ENCODE data around the gene UBTD1.

UBTD1 gene

DNA sequence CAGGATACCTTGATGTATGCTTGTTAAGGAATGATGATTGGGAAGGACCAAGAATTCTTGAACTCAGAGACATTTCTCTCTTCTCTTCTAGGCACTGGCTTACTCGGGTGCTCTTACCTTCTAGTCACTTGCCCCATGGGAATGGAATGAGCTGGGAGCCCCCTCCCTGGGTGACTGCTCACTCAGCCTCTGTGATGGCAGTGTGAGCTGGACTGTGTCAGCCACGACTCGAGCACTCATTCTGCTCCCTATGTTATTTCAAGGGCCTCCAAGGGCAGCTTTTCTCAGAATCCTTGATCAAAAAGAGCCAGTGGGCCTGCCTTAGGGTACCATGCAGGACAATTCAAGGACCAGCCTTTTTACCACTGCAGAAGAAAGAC is 42.0 kb upstream of the UBTD1 start:
- no peak for DNase-seq (ENCODE audit: low read depth)
- no peak overlapping the region for H3K4me3 ChIP-seq (ENCODE audit: control insufficient read depth, low read depth, low read length)
- no peak for TF ChIP-seq CTCF (conservative IDR thresholded peaks at IDR 0.05; ENCODE audit: control insufficient read depth, insufficient read depth, low read depth, low read length)

DNA sequence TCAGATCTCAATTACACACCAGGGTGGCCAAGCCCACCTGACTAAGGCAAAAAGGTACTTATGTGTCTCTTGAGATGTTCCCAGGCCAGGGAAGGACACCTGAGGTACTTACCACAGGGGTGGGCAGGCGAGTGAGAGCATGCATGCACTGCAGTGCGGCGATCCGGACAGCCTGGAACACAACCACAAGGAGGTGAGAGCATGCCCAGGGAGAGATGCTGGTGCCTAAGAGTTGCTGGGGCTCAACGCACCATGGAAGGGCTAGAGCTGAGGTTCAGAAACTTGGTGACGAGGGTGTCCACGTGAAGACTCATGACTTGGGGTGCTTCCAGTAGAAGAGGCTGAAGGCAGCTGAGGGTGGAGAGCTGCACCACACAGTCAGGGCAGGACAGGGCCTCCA is 39.6 kb upstream of the UBTD1 start:
- no peak overlapping the region for H3K4me3 ChIP-seq (ENCODE audit: control insufficient read depth, low read depth, low read length)
- no peak for DNase-seq (ENCODE audit: low read depth)
- no peak for TF ChIP-seq CTCF (conservative IDR thresholded peaks at IDR 0.05; ENCODE audit: control insufficient read depth, insufficient read depth, low read depth, low read length)

- no peak for TF ChIP-seq CTCF (conservative IDR thresholded peaks at IDR 0.05; ENCODE audit: control insufficient read depth, insufficient read depth, low read depth, low read length)
- H3K4me3 ChIP-seq (ENCODE audit: control insufficient read depth, low read depth, low read length): no peak overlapping the region
- DNase-seq (ENCODE audit: low read depth): no peak
These were observed 38.8 kb upstream of the UBTD1 start for GRCh38 chr10:97459933-97460332.

- H3K4me3 ChIP-seq (ENCODE audit: control insufficient read depth, low read depth, low read length): no peak overlapping the region
- DNase-seq (ENCODE audit: low read depth): no peak
- no peak for TF ChIP-seq CTCF (conservative IDR thresholded peaks at IDR 0.05; ENCODE audit: control insufficient read depth, insufficient read depth, low read depth, low read length)
These were observed 36.4 kb upstream of the UBTD1 start for GRCh38 chr10:97462309-97462708.

GRCh38 chr10:97463363-97464132 is 35.2 kb upstream of the UBTD1 start:
- TF ChIP-seq CTCF (conservative IDR thresholded peaks at IDR 0.05; ENCODE audit: control insufficient read depth, insufficient read depth, low read depth, low read length): peak; percentile 93
- peak; percentile 96 for DNase-seq (ENCODE audit: low read depth)
- no peak overlapping the region for H3K4me3 ChIP-seq (ENCODE audit: control insufficient read depth, low read depth, low read length)

DNA sequence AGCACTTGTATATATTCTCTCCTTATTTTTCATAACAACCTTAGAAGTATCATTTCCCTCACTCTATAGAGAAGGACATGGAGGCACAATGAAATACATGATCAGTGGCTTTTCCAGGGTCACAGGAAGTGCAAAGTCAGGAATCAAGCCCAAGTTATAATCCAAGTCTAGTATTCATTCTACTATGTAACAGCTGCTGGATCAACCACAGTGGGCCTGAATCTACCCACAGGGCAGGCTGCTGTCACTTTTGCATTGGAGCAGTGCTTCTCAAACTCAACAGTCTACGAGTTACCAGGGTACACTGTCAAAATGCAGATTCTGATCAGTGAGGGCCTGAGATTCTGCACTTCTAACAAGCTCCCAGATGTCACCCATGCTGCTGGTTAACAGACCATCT is 34.5 kb upstream of the UBTD1 start:
- H3K4me3 ChIP-seq (ENCODE audit: control insufficient read depth, low read depth, low read length): no peak overlapping the region
- no peak for TF ChIP-seq CTCF (conservative IDR thresholded peaks at IDR 0.05; ENCODE audit: control insufficient read depth, insufficient read depth, low read depth, low read length)
- no peak for DNase-seq (ENCODE audit: low read depth)

All from fibroblast of mammary gland (primary cell).